Measurements from ENCODE around the gene AFF1.
"Not testable (repeated sequence)": the region's sequence is repeated elsewhere in the genome, so short reads cannot be mapped to it uniquely, and the experiment has no call there.

AFF1 gene

DNA sequence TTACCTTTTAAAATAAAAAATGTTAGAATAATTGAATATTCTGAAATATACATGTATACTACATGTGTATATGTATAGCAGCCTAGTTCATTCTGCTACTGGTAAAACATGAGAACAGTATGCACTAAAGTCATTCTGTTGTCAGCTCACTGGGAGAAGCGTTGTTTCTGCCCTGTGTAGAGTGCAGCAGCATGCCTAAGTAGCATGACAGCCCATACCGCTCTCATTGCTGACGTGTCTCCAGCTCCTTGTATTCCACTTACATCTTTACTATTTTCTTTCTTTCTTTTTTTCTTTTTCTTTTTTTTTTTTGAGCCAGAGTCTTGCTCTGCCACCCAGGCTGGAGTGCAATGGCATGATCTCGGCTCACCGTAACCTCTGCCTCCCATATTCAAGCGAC, 194.9 kb downstream of the AFF1 start:
- no peak overlapping the region for H3K4me3 ChIP-seq (ENCODE audit: low read depth, low read length)
- TF ChIP-seq CTCF (conservative IDR thresholded peaks at IDR 0.05; ENCODE audit: low read depth, low read length): no peak
- DNase-seq (ENCODE audit: low read depth): no peak

DNA sequence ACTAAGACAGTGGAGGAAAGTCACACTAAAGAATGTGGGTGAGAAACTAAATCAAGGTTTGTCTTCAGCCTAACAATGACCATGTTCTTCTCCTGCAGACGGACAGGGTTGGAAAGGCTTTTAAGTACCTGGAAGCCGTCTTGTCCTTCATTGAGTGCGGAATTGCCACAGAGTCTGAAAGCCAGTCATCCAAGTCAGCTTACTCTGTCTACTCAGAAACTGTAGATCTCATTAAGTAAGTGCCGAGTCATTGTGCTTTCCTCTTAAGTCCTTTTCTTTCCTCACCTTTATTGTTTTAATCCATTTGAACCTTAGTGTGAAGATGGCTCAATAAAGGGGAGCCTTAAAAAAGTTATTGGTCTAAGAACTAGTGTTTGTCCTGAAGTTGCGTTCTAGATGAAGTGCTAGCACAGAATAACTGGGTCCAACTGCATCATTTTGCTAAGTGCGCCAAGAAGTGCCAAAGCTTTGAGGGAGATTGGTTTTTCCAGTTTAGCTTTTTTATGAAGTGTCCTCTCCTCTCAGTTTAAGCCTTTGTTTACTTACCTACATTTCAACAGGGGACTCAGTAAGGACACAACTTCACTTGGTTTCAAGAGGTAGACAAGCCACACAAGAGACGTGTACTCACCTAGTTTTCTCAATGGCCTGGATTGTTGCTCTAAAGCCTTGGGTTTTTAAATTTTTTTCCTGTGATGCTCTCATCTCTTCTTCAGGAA, 196.3 kb downstream of the AFF1 start:
- no peak for DNase-seq (ENCODE audit: low read depth)
- TF ChIP-seq CTCF (conservative IDR thresholded peaks at IDR 0.05; ENCODE audit: low read depth, low read length): no peak
- no peak overlapping the region for H3K4me3 ChIP-seq (ENCODE audit: low read depth, low read length)

GRCh38 chr4:87132035-87132434, 197.2 kb downstream of the AFF1 start:
- DNase-seq (ENCODE audit: low read depth): no peak
- no peak overlapping the region for H3K4me3 ChIP-seq (ENCODE audit: low read depth, low read length)
- no peak for TF ChIP-seq CTCF (conservative IDR thresholded peaks at IDR 0.05; ENCODE audit: low read depth, low read length)

- DNase-seq (ENCODE audit: low read depth): no peak
- H3K4me3 ChIP-seq (ENCODE audit: low read depth, low read length): no peak overlapping the region
- TF ChIP-seq CTCF (conservative IDR thresholded peaks at IDR 0.05; ENCODE audit: low read depth, low read length): no peak
Observed at GRCh38 chr4:87133183-87133582, 198.4 kb downstream of the AFF1 start.

- DNase-seq (ENCODE audit: low read depth): no peak
- no peak for TF ChIP-seq CTCF (conservative IDR thresholded peaks at IDR 0.05; ENCODE audit: low read depth, low read length)
- no peak overlapping the region for H3K4me3 ChIP-seq (ENCODE audit: low read depth, low read length)
Observed at GRCh38 chr4:87134122-87134521, 199.3 kb downstream of the AFF1 start.

DNA sequence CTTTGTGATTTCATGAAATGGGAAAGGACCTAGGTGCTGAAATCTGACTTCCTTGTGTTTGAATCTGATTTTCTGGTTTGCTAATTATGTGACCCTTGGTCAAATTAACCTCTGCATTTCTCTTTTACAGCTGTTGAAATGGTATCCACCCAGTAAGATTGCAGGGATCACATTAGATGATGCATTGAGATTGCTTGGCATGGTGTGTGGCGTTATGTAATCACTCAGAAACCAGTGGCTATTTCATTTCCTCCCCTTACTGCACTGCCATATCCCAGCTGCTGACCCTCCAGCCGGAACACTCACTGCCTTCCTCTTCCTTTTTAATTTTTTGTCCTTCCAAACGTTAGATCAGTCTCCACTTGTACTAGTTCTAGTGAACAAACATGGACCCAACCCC, 206.6 kb downstream of the AFF1 start:
- DNase-seq (ENCODE audit: low read depth): no peak
- no peak overlapping the region for H3K4me3 ChIP-seq (ENCODE audit: low read depth, low read length)
- no peak for TF ChIP-seq CTCF (conservative IDR thresholded peaks at IDR 0.05; ENCODE audit: low read depth, low read length)

DNA sequence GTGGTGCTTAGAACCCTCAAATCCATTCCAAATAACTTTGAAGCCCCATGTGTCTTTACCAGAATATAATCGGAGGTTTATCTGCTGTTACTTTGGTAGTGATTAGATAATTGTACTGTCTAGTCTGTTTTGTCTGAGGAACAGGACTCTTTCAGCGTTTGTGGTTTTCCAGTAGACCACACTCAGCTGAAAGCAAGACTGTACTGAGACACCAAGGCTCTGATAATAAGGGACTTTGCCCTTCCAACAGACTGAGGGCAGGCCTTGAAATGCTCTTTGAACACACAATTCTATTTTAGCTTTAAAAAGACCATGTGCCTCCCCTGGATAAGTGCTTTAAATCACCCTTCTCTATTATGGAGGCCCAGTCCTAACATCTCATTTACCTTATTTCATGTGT, 209.5 kb downstream of the AFF1 start:
- H3K4me3 ChIP-seq (ENCODE audit: low read depth, low read length): no peak overlapping the region
- DNase-seq (ENCODE audit: low read depth): no peak
- no peak for TF ChIP-seq CTCF (conservative IDR thresholded peaks at IDR 0.05; ENCODE audit: low read depth, low read length)

GRCh38 chr4:87145934-87146333, 211.1 kb downstream of the AFF1 start:
- not testable (repeated sequence) for H3K4me3 ChIP-seq (ENCODE audit: low read depth, low read length); DNase-seq (ENCODE audit: low read depth)
